ENCODE results near the gene COMMD8.

COMMD8 gene

DNA sequence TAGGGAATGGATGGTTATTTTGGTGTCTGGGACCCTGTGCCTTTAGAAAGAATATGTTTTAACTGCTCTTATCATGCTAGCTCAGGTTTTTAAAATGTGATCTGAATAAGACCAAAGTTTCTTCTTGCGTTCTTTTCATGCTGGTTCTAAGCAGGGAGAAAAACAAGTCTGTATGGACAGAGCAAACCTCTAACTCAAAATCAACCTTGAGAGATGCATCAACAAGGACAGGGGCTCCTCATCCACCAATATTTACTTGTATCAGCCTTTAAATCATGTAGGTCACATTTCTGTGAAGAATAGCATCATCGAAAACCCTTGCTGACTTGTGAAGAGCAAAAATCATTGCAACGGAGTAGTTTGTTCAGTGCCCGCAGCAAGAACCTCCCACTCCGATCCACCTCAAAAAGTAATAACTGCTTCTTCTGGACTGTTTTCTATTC, 22.8 kb upstream of the COMMD8 start:
- TF ChIP-seq, protein P1, sequence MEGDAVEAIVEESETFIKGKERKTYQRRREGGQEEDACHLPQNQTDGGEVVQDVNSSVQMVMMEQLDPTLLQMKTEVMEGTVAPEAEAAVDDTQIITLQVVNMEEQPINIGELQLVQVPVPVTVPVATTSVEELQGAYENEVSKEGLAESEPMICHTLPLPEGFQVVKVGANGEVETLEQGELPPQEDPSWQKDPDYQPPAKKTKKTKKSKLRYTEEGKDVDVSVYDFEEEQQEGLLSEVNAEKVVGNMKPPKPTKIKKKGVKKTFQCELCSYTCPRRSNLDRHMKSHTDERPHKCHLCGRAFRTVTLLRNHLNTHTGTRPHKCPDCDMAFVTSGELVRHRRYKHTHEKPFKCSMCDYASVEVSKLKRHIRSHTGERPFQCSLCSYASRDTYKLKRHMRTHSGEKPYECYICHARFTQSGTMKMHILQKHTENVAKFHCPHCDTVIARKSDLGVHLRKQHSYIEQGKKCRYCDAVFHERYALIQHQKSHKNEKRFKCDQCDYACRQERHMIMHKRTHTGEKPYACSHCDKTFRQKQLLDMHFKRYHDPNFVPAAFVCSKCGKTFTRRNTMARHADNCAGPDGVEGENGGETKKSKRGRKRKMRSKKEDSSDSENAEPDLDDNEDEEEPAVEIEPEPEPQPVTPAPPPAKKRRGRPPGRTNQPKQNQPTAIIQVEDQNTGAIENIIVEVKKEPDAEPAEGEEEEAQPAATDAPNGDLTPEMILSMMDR (IDR thresholded peaks at IDR 0.05; ENCODE audit: low read depth, low read length): no peak
- DNase-seq: no peak
- H3K36me3 ChIP-seq: no peaks in the 10 kb centered on the region
- H3K9me3 ChIP-seq (ENCODE audit: severe bottlenecking): no peaks in the 10 kb centered on the region
- H3K4me3 ChIP-seq (ENCODE audit: low read depth, low read length): peak overlapping the region; percentile 72
- no peaks in the 10 kb centered on the region for H3K27me3 ChIP-seq (ENCODE audit: insufficient read depth, low read depth, severe bottlenecking)
- H3K27ac ChIP-seq: no peak overlapping the region

DNA sequence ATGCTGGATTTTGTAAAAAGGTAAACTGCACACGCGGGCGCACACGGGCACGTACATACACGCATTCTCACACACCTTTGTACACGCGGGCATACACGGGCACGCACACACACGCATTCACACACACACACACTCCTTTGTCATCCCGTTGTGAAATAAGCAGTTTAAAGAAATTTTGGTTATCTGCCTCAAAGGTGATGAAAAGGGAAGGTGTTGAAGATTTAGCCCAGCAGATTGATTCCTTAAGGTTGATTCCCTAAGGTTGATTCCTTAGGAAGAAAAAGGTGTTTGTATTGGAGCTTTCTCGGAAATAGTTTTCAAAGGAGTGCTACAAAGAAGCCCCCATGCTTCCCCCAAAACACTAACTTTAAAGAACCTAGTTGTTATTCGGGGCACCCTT, 22.3 kb upstream of the COMMD8 start:
- Histone ChIP-seq H3K36me3 (no peaks in the 10 kb centered on the region), H3K9me3 (ENCODE audit: severe bottlenecking) (no peaks in the 10 kb centered on the region), H3K4me3 (ENCODE audit: low read depth, low read length) (peak overlapping the region; percentile 72), H3K27me3 (ENCODE audit: insufficient read depth, low read depth, severe bottlenecking) (no peaks in the 10 kb centered on the region), H3K27ac (no peak overlapping the region)
- no peak for DNase-seq
- TF ChIP-seq, protein P1 (IDR thresholded peaks at IDR 0.05; ENCODE audit: low read depth, low read length): no peak

DNA sequence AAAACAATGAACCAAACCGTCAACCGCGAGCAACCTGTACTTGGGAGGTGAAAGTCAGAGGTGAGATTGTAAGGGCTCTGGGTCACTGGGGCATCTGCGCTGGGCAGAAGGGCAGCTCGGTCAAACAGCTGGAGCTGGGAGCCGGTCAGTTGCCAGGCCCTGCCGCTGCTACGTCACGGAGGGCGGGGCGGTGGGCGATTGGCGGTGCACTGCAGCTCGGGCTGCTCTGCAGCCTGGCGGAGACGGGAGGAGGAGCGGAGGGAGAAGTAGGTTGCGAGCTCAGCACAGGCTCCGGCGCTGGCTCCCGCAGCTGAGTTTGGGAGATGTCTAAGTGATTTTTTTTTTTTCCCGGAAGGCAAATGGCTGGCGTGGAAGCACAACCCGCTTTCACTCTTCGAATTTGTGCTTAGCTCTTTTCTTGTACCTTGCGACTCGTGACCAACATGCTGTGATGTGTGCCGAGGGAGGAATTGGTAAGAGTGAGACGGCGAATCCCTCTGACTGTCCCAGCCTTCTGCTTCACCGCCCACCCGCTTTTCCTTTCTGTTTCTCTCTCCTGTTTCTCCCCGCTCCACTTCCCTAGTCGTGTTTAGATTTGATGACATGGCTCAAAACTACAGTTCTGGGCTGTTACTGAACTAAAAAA, 21.7 kb upstream of the COMMD8 start, which contains the start of gene ATP10D:
Gene ATP10D (plus strand): TSS at position 229 of the 646 bp plus-strand sequence. CDS start 27,266 bp downstream, outside the sequence.
- Histone ChIP-seq H3K27ac (0 out of 2 replicates have a peak within 1 kb of the TSS, but pooled peaks have one; percentile 42), H3K27me3 (ENCODE audit: insufficient read depth, low read depth, severe bottlenecking) (no peaks in the 10 kb centered on the region), H3K9me3 (ENCODE audit: severe bottlenecking) (no peaks in the 10 kb centered on the region)

DNA sequence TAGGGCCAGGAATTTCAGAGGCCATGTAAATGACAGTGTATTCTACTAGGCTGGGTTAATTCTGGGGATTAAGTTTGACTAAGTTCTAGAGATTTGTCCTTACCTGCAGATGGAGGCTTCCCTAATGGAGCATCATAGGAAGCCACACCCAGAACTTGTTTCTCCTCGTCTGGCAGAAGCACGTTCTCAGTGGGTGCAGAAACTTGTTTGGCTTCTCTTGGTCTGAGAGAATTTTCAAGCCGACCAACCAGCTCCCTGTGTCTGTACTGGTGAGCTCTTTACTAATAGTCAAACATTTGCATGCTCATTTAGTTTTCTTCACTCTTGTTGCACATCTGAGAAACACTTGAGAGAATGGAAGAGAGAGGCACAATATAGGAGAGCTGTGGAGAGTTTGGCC, 20.7 kb upstream of the COMMD8 start:
- Histone ChIP-seq H3K4me3 (ENCODE audit: low read depth, low read length) (no peak overlapping the region), H3K9me3 (ENCODE audit: severe bottlenecking) (no peaks in the 10 kb centered on the region), H3K36me3 (no peaks in the 10 kb centered on the region), H3K27ac (no peak overlapping the region), H3K27me3 (ENCODE audit: insufficient read depth, low read depth, severe bottlenecking) (no peaks in the 10 kb centered on the region)
- no peak for DNase-seq
- TF ChIP-seq, protein P1 (IDR thresholded peaks at IDR 0.05; ENCODE audit: low read depth, low read length): no peak

More for the DNA sequence above, 21.7 kb upstream of the COMMD8 start, which contains the start of gene ATP10D:
- TF ChIP-seq, protein P1 (IDR thresholded peaks at IDR 0.05; ENCODE audit: low read depth, low read length): no peak
- peak within 1 kb of the TSS; percentile 72 for H3K4me3 ChIP-seq (ENCODE audit: low read depth, low read length)
- DNase-seq: peak; percentile 92
- H3K36me3 ChIP-seq: no peaks in the 10 kb centered on the region

DNA sequence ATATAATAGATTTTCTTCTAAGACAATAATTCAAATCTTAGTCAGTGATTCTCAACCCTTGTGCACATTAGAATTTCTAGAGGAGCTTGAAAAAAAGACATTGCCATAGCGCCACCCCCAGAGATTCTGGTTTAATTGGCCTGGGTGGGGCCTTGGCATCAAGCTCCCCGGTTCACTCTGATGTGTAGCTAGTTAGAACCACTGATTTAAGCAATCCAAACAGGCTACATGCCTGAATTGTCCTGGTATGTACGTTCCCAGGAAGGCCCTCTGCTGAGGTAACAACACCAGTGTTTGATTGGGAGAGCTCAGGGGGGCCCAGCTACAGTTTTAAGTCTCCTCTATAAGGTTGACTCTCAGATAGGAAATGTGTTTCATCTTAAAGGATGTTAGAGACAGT, 20.2 kb upstream of the COMMD8 start:
- Histone ChIP-seq H3K27me3 (ENCODE audit: insufficient read depth, low read depth, severe bottlenecking) (no peaks in the 10 kb centered on the region), H3K36me3 (no peaks in the 10 kb centered on the region), H3K27ac (no peak overlapping the region), H3K9me3 (ENCODE audit: severe bottlenecking) (no peaks in the 10 kb centered on the region), H3K4me3 (ENCODE audit: low read depth, low read length) (no peak overlapping the region)
- no peak for DNase-seq
- TF ChIP-seq, protein P1 (IDR thresholded peaks at IDR 0.05; ENCODE audit: low read depth, low read length): no peak

DNA sequence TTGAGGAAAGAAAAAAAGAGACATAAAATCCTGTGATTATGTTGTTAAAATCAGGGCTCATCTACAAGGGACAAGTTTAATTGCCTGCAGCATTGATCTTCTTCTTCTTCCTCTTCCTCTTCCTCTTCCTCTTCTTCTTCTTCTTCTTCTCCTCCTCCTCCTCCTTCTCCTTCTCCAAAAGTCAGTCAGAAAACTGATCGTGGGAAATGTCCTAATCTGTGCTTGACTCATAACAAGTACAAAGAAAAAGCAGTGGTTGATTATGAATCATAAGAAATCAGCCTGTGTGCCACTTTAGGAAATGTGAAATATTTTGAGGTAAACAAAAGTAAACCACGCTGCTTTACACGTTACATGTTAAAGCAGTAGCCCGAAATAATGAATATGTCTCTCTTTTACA, 18.8 kb upstream of the COMMD8 start:
- H3K4me3 ChIP-seq (ENCODE audit: low read depth, low read length): no peak overlapping the region
- TF ChIP-seq, protein P1 (IDR thresholded peaks at IDR 0.05; ENCODE audit: low read depth, low read length): no peak
- no peak for DNase-seq
- no peaks in the 10 kb centered on the region for H3K9me3 ChIP-seq (ENCODE audit: severe bottlenecking)
- H3K27ac ChIP-seq: no peak overlapping the region
- no peaks in the 10 kb centered on the region for H3K36me3 ChIP-seq
- no peaks in the 10 kb centered on the region for H3K27me3 ChIP-seq (ENCODE audit: insufficient read depth, low read depth, severe bottlenecking)
